ENCODE results near the gene RCOR1.

GRCh38 chr14:102584871-102585869, 7.3 kb upstream of the RCOR1 start:
- no peak for TF ChIP-seq SIN3A (IDR thresholded peaks at IDR 0.05; ENCODE audit: borderline replicate concordance, insufficient read depth, low read length)
- no peak for TF ChIP-seq POLR2AphosphoS5 (IDR thresholded peaks at IDR 0.05; ENCODE audit: low read depth, low read length)
- TF ChIP-seq FOXP2 (optimal IDR thresholded peaks at IDR 0.05; ENCODE audit: borderline replicate concordance, extremely low read depth, extremely low read length, insufficient read depth): no peak
- no peak for TF ChIP-seq TAF1 (IDR thresholded peaks at IDR 0.05; ENCODE audit: borderline replicate concordance, insufficient read depth, low read length)
- no peak for TF ChIP-seq REST (IDR thresholded peaks at IDR 0.05; ENCODE audit: insufficient read depth in 1 of 2, low read depth in 2 of 2, low read length in 2 of 2)
